Measurements from ENCODE around the gene CFAP73. TPM values are rescaled to one million over a fixed set of nuclear protein-coding genes. Genes with fewer than 3 reads are reported as not detected.

The CFAP73 gene

Small RNA genes lying within 50 kb of the gene (small RNA-seq; reads per million reads assigned to genes)
- gene MIR7106 = not detected
- gene RF00019 = not detected

All from skeletal muscle satellite cell (primary cell).